ENCODE data around the gene NDUFS8. TPM values are rescaled to one million over a fixed set of nuclear protein-coding genes. Genes with fewer than 3 reads are reported as not detected.
"Not testable (repeated sequence)": the region's sequence is repeated elsewhere in the genome, so short reads cannot be mapped to it uniquely, and the experiment has no call there.

The NDUFS8 gene
- total RNA-seq, 1 experiment from 2014 or later: 166 TPM

DNA sequence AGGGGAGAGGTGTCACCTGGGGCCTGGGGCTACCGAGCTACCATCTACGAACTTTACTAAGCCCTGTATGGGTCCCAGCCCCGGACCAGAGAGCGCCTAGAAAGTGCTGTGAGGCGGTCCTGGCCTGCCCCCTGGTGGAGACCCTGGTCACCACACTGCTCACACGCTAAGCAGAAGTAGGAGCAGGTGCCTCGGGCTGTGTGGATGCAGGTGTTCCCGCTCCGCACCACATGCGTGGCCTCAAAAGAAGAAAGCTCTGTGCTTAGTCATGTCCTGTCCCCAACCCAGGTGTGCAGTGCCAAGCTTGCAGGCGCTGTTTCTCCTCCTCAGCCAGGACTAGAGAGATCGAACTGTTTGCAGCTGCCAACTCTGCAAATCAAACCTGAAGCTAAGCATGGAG, 36.7 kb upstream of the NDUFS8 start:
- TF ChIP-seq, protein P1, sequence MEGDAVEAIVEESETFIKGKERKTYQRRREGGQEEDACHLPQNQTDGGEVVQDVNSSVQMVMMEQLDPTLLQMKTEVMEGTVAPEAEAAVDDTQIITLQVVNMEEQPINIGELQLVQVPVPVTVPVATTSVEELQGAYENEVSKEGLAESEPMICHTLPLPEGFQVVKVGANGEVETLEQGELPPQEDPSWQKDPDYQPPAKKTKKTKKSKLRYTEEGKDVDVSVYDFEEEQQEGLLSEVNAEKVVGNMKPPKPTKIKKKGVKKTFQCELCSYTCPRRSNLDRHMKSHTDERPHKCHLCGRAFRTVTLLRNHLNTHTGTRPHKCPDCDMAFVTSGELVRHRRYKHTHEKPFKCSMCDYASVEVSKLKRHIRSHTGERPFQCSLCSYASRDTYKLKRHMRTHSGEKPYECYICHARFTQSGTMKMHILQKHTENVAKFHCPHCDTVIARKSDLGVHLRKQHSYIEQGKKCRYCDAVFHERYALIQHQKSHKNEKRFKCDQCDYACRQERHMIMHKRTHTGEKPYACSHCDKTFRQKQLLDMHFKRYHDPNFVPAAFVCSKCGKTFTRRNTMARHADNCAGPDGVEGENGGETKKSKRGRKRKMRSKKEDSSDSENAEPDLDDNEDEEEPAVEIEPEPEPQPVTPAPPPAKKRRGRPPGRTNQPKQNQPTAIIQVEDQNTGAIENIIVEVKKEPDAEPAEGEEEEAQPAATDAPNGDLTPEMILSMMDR (IDR thresholded peaks at IDR 0.05; ENCODE audit: unreplicated experiment): peak; percentile 75
- peak; percentile 40 for DNase-seq
- intact Hi-C loops (cut with micrococcal nuclease; ENCODE audit: unreplicated experiment); H3K27ac Mint-ChIP-seq (ENCODE audit: unreplicated experiment); H3K9me3 Mint-ChIP-seq (ENCODE audit: low read depth, unreplicated experiment); H3K4me1 Mint-ChIP-seq (ENCODE audit: low read depth, unreplicated experiment); BruUV-seq (replicated peaks); H3K4me3 Mint-ChIP-seq (ENCODE audit: low read depth, unreplicated experiment); CTCF ChIA-PET; H3K27me3 Mint-ChIP-seq (ENCODE audit: unreplicated experiment): not testable (repeated sequence)
- H3K36me3 Mint-ChIP-seq (ENCODE audit: insufficient read depth, unreplicated experiment): peaks cover 31% of the 10 kb centered on the region

DNA sequence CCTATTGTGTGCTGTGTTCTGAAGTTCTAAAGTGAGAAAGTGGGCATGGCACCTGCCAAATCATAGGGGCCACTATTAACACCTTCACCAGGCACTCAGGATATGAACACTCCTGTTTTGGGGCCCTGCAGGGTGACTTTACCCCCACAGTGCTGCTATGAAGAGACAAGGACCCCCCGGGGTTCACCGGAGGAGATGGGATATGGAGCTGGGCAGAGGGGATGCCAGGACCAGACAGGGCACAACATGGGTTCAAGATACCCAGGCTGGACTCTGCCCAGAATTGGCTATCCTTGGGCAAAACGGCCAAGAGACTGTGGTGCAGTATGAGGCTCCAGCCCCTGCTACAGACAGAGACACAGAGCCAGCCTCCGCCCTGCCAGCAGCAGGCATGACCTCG, 36.1 kb upstream of the NDUFS8 start:
- CTCF ChIA-PET; H3K27ac Mint-ChIP-seq (ENCODE audit: unreplicated experiment); BruUV-seq (replicated peaks); H3K27me3 Mint-ChIP-seq (ENCODE audit: unreplicated experiment); H3K9me3 Mint-ChIP-seq (ENCODE audit: low read depth, unreplicated experiment); DNase-seq; H3K4me3 Mint-ChIP-seq (ENCODE audit: low read depth, unreplicated experiment); intact Hi-C loops (cut with micrococcal nuclease; ENCODE audit: unreplicated experiment); H3K4me1 Mint-ChIP-seq (ENCODE audit: low read depth, unreplicated experiment): not testable (repeated sequence)
- H3K36me3 Mint-ChIP-seq (ENCODE audit: insufficient read depth, unreplicated experiment): peaks cover 31% of the 10 kb centered on the region

DNA sequence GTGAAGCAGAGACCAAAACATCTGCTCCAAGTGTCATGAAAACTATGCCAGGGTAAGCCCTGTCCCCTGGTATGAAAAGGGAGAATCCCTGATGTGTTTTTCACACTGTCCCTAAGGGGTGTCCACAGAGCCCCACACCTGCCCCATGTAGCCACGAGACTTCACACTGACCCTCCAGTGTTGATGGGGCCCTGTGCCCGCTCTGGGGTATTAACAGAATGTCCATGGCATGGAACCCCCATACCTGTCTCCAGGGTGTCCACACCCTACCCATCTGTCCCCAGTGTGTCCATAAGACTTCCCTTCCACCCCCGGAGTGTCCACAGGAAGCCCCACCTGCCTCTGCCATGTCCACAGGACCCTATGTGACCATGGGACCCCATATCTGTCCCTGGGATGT, 35.4 kb upstream of the NDUFS8 start:
- H3K27me3 Mint-ChIP-seq (ENCODE audit: unreplicated experiment); H3K4me3 Mint-ChIP-seq (ENCODE audit: low read depth, unreplicated experiment); BruUV-seq (replicated peaks); CTCF ChIA-PET; H3K9me3 Mint-ChIP-seq (ENCODE audit: low read depth, unreplicated experiment); intact Hi-C loops (cut with micrococcal nuclease; ENCODE audit: unreplicated experiment); H3K4me1 Mint-ChIP-seq (ENCODE audit: low read depth, unreplicated experiment); DNase-seq; H3K27ac Mint-ChIP-seq (ENCODE audit: unreplicated experiment): not testable (repeated sequence)
- peaks cover 26% of the 10 kb centered on the region for H3K36me3 Mint-ChIP-seq (ENCODE audit: insufficient read depth, unreplicated experiment)

DNA sequence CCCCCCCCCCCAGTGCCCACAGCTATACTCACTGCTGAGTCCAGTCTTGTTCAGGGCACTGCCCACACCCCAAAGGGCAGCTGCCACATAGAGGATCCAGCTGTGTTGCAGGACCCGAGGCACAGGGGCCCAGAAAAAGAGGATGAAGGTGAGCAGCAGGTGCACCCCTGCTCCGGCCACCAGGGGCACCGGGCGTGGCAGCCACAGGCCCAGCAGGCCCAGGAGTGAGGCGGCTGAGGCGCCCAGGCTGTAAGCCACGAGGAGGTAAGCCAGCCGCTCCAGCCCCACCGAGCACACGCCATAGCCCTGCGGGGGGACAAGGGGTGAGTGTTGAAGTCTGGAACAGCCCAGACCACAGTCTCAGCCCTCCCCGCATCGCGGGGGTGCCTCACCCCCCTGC, 34.9 kb upstream of the NDUFS8 start:
- DNase-seq; H3K27me3 Mint-ChIP-seq (ENCODE audit: unreplicated experiment); BruUV-seq (replicated peaks); H3K27ac Mint-ChIP-seq (ENCODE audit: unreplicated experiment); H3K9me3 Mint-ChIP-seq (ENCODE audit: low read depth, unreplicated experiment); intact Hi-C loops (cut with micrococcal nuclease; ENCODE audit: unreplicated experiment); H3K4me3 Mint-ChIP-seq (ENCODE audit: low read depth, unreplicated experiment); CTCF ChIA-PET; H3K4me1 Mint-ChIP-seq (ENCODE audit: low read depth, unreplicated experiment): not testable (repeated sequence)
- H3K36me3 Mint-ChIP-seq (ENCODE audit: insufficient read depth, unreplicated experiment): peaks cover 25% of the 10 kb centered on the region

DNA sequence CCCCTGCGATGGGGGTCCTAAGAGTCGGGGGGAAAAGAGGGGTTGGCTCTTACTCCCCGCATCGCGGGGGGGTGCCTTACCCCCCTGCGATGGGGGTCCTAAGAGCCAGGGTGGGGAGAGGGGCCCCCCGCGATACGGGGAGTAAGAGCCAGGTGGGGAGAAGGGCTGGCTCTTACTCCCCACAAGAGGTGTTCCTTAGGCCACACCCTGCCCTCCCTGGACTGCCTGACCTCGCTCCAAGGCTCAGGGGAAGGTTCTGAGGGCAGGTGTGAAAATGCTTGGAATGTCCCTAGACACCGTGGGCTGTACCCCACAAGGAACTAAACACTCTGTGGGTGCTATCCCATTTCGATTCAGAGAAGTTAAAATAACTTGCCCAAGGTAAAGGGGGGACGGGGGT, 34.4 kb upstream of the NDUFS8 start:
- no TSS peak for BruUV-seq (replicated peaks)
- Mint-ChIP-seq H3K4me3 (ENCODE audit: low read depth, unreplicated experiment) (no peak overlapping the region), H3K4me1 (ENCODE audit: low read depth, unreplicated experiment) (peaks cover 10% of the 10 kb centered on the region), H3K27me3 (ENCODE audit: unreplicated experiment) (no peaks in the 10 kb centered on the region), H3K27ac (ENCODE audit: unreplicated experiment) (no peak overlapping the region), H3K9me3 (ENCODE audit: low read depth, unreplicated experiment) (peaks cover 3% of the 10 kb centered on the region), H3K36me3 (ENCODE audit: insufficient read depth, unreplicated experiment) (peaks cover 22% of the 10 kb centered on the region)
- intact Hi-C loops (cut with micrococcal nuclease; ENCODE audit: unreplicated experiment): no loop called here
- CTCF ChIA-PET: interaction anchor here (0.6 kb wide), 1 partner anchor 35 kb away, joined by 4 read pairs; no protein-coding TSS in a partner anchor
- TF ChIP-seq, protein P1 (IDR thresholded peaks at IDR 0.05; ENCODE audit: unreplicated experiment): no peak
- no peak for DNase-seq

Measured in Calu3 (cell line).